Karpas-422 (cell line): Measurements from ENCODE around the gene CTIF. TPM values are rescaled to one million over a fixed set of nuclear protein-coding genes. Genes with fewer than 3 reads are reported as not detected.

Source experiments
- DNase-seq: peaks from one replicate; pipeline ENCODE4 v3.0.0-alpha.2; 2015
- H2AFZ ChIP-seq: fragments of 200-600 bp; sonication (generic); 2 replicates; pipeline ENCODE4 v1.6.1; 2014; ENCODE audit warnings: antibody characterized with exemption, low read length, mixed read lengths
- H3K27ac ChIP-seq: fragments of 200-600 bp; sonication (generic); 2 replicates; pipeline ENCODE4 v1.5.1; 2014; ENCODE audit warnings: mild to moderate bottlenecking, low read length, moderate library complexity
- H3K27me3 ChIP-seq: fragments of 200-600 bp; sonication (generic); 2 replicates; pipeline ENCODE4 v1.6.1; 2014; ENCODE audit warnings: low read length, mixed read lengths
- H3K36me3 ChIP-seq: fragments of 200-600 bp; sonication (generic); 2 replicates; pipeline ENCODE4 v1.6.1; 2014; ENCODE audit warnings: low read length, mixed read lengths; ENCODE audit not compliant: insufficient read depth
- H3K4me1 ChIP-seq: fragments of 200-600 bp; sonication (generic); 2 replicates; pipeline ENCODE4 v1.6.1; 2014; ENCODE audit warnings: mild to moderate bottlenecking, low read length, mixed read lengths
- H3K4me2 ChIP-seq: fragments of 200-600 bp; sonication (generic); 2 replicates; pipeline ENCODE4 v1.6.1; 2014; ENCODE audit warnings: low read length, low read depth, mild to moderate bottlenecking; ENCODE audit not compliant: poor library complexity, severe bottlenecking
- H3K4me3 ChIP-seq: fragments of 200-600 bp; sonication (generic); 2 replicates; pipeline ENCODE4 v1.5.1; 2014; ENCODE audit warnings: mild to moderate bottlenecking, antibody characterized with exemption, low read length, mixed read lengths
- H3K79me2 ChIP-seq: fragments of 200-600 bp; sonication (generic); 2 replicates; pipeline ENCODE4 v1.6.1; 2014; ENCODE audit warnings: mild to moderate bottlenecking, low read length, mixed read lengths
- H3K9ac ChIP-seq: fragments of 200-600 bp; sonication (generic); 2 replicates; pipeline ENCODE4 v1.6.0; 2014; ENCODE audit warnings: low read length
- H3K9me2 ChIP-seq: fragments of 200-600 bp; sonication (generic), shearing (Covaris generic); replicated peaks from 2 replicates; pipeline ENCODE4 v1.6.0; 2014; ENCODE audit warnings: mild to moderate bottlenecking, low read length, moderate library complexity; ENCODE audit not compliant: insufficient read depth
- H3K9me3 ChIP-seq: fragments of 300-700, 200-600 bp; sonication (generic); 2 replicates; pipeline ENCODE4 v1.6.1; 2014; ENCODE audit warnings: low read length, mixed read lengths
- H4K20me1 ChIP-seq: fragments of 200-600 bp; sonication (generic); 2 replicates; pipeline ENCODE4 v1.6.1; 2014; ENCODE audit warnings: mild to moderate bottlenecking, antibody characterized with exemption, low read length, low read depth; ENCODE audit not compliant: insufficient read depth
- total RNA-seq: library from RNA; depleted of rRNA; stranded (reverse); fragments of >200 nt; shearing (Covaris generic); gene quantifications from 2 replicates; pipeline ENCODE4 v1.2.3, GENCODE V29; 2014; ENCODE audit warnings: low replicate concordance

Gene CTIF
- total RNA-seq, 1 experiment from 2014 or later, result 0.60 TPM

DNA sequence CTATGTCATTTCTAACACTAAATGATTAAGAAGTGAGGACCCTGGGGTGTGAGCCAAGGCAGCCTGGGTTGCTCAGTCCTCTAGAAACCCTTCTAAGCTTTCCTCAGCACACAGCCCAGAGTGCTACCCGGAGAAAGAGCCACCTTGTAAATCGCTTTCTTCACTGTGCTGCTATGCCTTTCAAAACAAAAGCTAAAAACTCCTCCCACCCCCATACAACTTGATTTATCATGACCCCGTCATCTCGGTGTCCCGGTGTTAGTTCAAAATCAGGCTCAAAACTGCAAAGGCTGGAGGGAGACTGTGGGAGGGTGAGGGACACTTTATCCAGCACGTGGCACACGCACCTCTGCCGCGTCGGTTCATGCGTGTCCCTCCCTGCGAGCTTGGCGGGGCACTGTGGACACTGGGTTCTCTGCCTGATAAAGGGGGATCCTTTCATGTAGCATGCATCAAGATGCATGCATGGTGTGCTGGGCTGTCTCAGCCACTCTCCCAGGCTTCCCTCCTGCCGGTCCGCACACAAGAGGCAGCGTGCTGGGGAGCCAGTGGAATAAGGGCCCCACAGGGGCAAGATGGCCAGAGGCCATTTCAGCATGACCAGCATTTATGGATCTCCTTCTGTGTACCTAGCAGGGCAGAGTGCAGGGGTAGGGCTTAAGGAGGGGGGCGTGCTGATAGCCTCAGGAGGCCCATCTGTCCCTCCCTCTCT is 241.5 kb downstream of the CTIF start:
- H3K27me3 ChIP-seq, result no peaks in the 10 kb centered on the region
- no peaks in the 10 kb centered on the region for H3K79me2 ChIP-seq
- H3K9me2 ChIP-seq, result no peaks in the 10 kb centered on the region
- H3K27ac ChIP-seq, result no peak overlapping the region
- H4K20me1 ChIP-seq, result no peaks in the 10 kb centered on the region
- no peaks in the 10 kb centered on the region for H3K9me3 ChIP-seq
- no peak overlapping the region for H3K4me3 ChIP-seq
- no peak overlapping the region for H3K4me2 ChIP-seq
- no peaks in the 10 kb centered on the region for H3K36me3 ChIP-seq
- no peak overlapping the region for H2AFZ ChIP-seq
- no peak overlapping the region for H3K9ac ChIP-seq
- peaks cover 34% of the 10 kb centered on the region for H3K4me1 ChIP-seq
- DNase-seq, result no peak

DNA sequence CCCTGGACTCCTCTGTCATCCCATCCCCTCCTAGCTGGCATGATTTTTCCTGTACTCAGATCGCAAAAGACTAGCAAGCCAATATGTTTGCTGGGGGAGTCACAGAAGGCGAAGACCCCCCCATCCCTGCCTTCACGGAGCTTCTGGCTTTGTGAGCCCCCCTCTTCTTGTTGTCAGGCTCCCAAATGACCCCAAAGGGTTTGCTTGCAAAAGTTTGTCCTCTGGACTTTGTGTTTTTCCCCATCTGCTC is 242.0 kb downstream of the CTIF start:
- peaks cover 38% of the 10 kb centered on the region for H3K4me1 ChIP-seq
- no peaks in the 10 kb centered on the region for H3K27me3 ChIP-seq
- H2AFZ ChIP-seq, result no peak overlapping the region
- DNase-seq, result no peak
- H3K9ac ChIP-seq, result no peak overlapping the region
- H3K9me3 ChIP-seq, result no peaks in the 10 kb centered on the region
- no peak overlapping the region for H3K4me3 ChIP-seq
- no peaks in the 10 kb centered on the region for H3K36me3 ChIP-seq
- no peaks in the 10 kb centered on the region for H3K79me2 ChIP-seq
- no peak overlapping the region for H3K4me2 ChIP-seq
- no peaks in the 10 kb centered on the region for H4K20me1 ChIP-seq
- no peaks in the 10 kb centered on the region for H3K9me2 ChIP-seq
- H3K27ac ChIP-seq, result no peak overlapping the region

DNA sequence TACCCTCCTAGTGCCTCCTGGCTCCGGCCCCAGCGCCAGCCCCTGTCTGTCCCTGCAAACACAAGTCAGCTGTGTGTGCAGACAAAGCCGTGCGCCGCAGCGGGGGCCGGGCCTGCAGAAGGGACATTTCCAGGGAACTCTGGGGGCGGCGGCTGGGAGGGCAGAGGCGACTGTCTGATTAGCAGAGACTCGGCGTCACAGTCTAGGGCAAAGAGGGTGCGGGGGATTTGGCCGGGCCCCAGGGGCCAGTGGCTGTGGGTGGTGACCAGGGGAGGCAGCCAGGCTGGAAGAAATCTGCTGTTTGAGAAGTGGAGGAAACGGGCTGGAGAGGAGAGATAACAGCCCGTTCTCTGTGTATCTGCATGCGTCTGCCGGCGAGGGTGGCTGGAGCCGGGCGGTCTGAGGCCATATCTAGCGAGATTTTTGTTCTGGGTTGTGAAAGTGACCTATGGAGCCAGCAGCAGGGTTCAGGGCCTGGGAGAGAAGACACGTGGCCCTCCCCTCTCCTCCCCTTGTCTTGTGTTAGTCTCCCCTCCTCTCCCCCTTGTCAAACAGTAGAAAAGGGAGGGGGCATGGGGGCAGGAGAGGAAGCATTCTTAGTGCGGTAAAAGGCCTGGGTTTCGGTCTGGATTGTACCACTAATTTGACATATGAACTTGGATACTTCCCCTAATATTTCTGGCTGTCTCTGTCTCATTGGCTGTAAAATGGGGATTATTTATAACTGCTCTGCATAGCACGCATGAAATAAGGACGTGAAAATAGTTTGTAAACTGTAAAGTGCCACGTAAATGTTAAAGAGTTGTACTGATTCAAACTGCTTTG is 242.5 kb downstream of the CTIF start:
- H4K20me1 ChIP-seq, result no peaks in the 10 kb centered on the region
- H3K79me2 ChIP-seq, result no peaks in the 10 kb centered on the region
- H2AFZ ChIP-seq, result no peak overlapping the region
- no peak overlapping the region for H3K27ac ChIP-seq
- no peak overlapping the region for H3K4me2 ChIP-seq
- no peaks in the 10 kb centered on the region for H3K9me2 ChIP-seq
- DNase-seq, result no peak
- H3K4me3 ChIP-seq, result no peak overlapping the region
- no peak overlapping the region for H3K9ac ChIP-seq
- peaks cover 40% of the 10 kb centered on the region for H3K4me1 ChIP-seq
- H3K27me3 ChIP-seq, result no peaks in the 10 kb centered on the region
- H3K9me3 ChIP-seq, result no peaks in the 10 kb centered on the region
- no peaks in the 10 kb centered on the region for H3K36me3 ChIP-seq

DNA sequence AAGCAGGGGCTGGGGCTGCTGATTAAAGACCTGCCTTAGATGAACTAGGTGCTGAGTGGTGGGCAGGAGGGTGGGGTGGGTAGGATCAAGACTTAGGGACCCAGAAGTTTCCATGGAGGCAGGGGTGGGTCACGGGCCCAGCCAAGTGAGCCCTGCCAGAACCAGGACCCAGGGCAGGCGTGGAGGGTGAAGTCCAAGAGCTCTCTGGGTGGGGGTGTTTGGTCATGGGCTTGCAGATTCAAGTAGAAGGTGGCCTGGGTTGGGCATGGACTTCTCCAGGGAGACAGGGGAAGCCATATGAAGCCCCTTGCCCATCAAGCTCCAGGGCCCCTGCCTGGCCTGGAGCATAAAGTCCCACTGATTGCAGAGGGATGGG is 243.1 kb downstream of the CTIF start:
- no peak overlapping the region for H3K27ac ChIP-seq
- H3K4me1 ChIP-seq, result peaks cover 40% of the 10 kb centered on the region
- H3K4me3 ChIP-seq, result no peak overlapping the region
- H4K20me1 ChIP-seq, result no peaks in the 10 kb centered on the region
- H3K9me3 ChIP-seq, result no peaks in the 10 kb centered on the region
- H3K9me2 ChIP-seq, result no peaks in the 10 kb centered on the region
- no peaks in the 10 kb centered on the region for H3K27me3 ChIP-seq
- H3K4me2 ChIP-seq, result no peak overlapping the region
- H3K36me3 ChIP-seq, result no peaks in the 10 kb centered on the region
- H3K9ac ChIP-seq, result no peak overlapping the region
- no peaks in the 10 kb centered on the region for H3K79me2 ChIP-seq
- no peak overlapping the region for H2AFZ ChIP-seq
- DNase-seq, result no peak

DNA sequence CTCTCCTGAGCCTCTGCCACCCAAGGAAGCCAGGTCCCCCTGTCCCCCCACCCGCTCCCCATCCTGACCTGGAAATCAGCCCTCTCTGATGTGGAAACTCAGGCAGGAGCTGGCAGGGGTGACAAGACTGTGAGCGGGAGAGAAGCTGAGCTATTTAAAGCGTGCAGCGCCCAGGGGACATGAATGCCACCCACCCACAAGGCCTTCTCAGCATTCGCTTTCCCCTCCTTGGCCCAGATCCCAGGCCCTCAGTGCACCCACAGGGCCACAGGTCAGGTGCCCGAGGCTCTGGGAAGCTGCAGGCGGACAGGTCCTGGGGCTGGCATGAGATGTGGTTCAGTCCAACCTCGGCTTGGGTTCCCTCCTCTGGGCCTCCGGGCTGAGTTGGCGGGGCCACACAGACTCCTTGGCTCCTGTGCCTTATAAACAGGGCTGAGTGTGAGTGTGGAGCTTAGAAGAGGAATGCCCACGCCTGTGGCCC is 243.6 kb downstream of the CTIF start:
- H3K9ac ChIP-seq, result no peak overlapping the region
- no peak overlapping the region for H3K27ac ChIP-seq
- H3K79me2 ChIP-seq, result no peaks in the 10 kb centered on the region
- DNase-seq, result no peak
- no peak overlapping the region for H3K4me3 ChIP-seq
- no peaks in the 10 kb centered on the region for H3K9me3 ChIP-seq
- no peaks in the 10 kb centered on the region for H3K36me3 ChIP-seq
- no peaks in the 10 kb centered on the region for H3K27me3 ChIP-seq
- H4K20me1 ChIP-seq, result no peaks in the 10 kb centered on the region
- peaks cover 40% of the 10 kb centered on the region for H3K4me1 ChIP-seq
- H3K9me2 ChIP-seq, result no peaks in the 10 kb centered on the region
- no peak overlapping the region for H2AFZ ChIP-seq
- no peak overlapping the region for H3K4me2 ChIP-seq

DNA sequence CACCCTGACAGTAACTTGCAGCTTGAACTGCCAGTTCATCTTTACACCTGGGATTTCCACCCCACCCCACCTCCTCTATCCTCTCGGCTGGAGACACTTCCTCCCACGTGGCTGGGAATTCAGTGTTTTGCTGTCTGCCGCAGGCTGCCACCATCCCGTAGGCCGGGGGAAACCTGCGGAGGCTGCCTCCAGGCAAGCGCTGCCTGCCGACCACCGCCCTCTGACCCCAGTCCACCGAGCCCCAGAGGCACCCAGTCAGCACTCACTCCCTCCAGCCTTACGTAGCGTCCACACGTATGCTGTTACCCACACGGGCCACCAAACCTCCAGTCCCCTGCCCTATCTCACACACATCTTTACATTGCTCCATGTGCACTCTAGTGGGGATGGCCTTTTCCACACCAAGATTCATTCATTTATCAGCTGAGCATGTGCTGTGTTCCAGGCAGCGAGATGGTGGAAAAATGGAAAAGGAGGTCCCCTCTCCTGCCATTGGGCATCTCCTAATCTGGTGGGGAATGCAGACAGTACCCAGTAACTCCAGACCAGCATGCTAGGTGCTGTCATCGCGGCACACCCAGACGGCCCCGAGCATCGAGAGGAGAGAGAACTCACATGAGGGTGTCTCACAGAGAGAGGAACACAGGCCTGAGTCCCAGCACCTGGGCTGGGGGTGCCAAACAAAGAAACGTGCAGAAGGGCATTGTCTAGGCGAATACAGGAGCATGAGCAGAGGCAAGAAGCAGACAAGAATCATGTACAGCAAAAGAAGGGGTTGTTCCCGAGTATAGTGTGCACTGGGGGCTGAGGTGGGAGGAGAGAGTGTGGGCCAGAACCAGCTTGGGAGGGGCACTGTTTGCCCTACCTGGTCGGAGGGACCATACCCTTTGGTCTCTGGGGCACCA is 245.0 kb downstream of the CTIF start:
- no peaks in the 10 kb centered on the region for H3K79me2 ChIP-seq
- H3K9ac ChIP-seq, result peak overlapping the region; percentile 46
- peak overlapping the region; percentile 60 for H3K4me2 ChIP-seq
- no peaks in the 10 kb centered on the region for H4K20me1 ChIP-seq
- no peaks in the 10 kb centered on the region for H3K9me2 ChIP-seq
- H3K27me3 ChIP-seq, result no peaks in the 10 kb centered on the region
- H3K4me3 ChIP-seq, result peak overlapping the region; percentile 40; the same call in 1 of the 2 replicates
- H3K27ac ChIP-seq, result no peak overlapping the region
- no peaks in the 10 kb centered on the region for H3K9me3 ChIP-seq
- H2AFZ ChIP-seq, result no peak overlapping the region
- no peaks in the 10 kb centered on the region for H3K36me3 ChIP-seq
- no peak for DNase-seq
- peaks cover 30% of the 10 kb centered on the region for H3K4me1 ChIP-seq

DNA sequence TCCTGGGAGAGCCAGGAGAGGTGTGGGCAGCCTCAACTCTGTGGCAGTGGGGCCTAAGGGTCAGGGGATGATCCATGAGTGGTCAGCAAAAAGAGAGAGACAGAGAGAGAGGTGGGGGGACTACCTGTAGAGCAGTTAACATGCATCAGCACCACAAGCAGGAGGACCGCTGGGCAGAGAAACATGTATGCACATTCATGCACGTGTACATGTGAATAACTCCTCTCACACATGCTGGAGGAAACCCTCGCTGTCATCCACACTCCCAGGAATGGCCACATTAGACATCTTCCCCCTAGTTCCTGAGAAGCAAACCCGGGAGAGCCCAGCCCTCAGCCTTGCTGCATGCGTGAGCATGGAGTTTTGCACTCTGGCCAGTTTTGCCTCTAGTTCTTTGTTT is 245.8 kb downstream of the CTIF start:
- 0 out of 2 replicates have a peak overlapping the region, but pooled peaks have one; percentile 12 for H2AFZ ChIP-seq
- no peaks in the 10 kb centered on the region for H3K27me3 ChIP-seq
- H3K79me2 ChIP-seq, result no peaks in the 10 kb centered on the region
- no peaks in the 10 kb centered on the region for H3K9me2 ChIP-seq
- H3K36me3 ChIP-seq, result no peaks in the 10 kb centered on the region
- peak overlapping the region; percentile 46 for H3K9ac ChIP-seq
- H3K4me2 ChIP-seq, result peak overlapping the region; percentile 60
- H3K4me3 ChIP-seq, result peak overlapping the region; percentile 40; the same call in 1 of the 2 replicates
- no peaks in the 10 kb centered on the region for H3K9me3 ChIP-seq
- peaks cover 30% of the 10 kb centered on the region for H3K4me1 ChIP-seq
- no peak for DNase-seq
- no peaks in the 10 kb centered on the region for H4K20me1 ChIP-seq
- H3K27ac ChIP-seq, result peak overlapping the region; percentile 69
